GM19372 (cell line): ENCODE data around the gene PLXNB1.
"Not testable (repeated sequence)": the region's sequence is repeated elsewhere in the genome, so short reads cannot be mapped to it uniquely, and the experiment has no call there.

ENCODE experiments used
- ATAC-seq: cut with Tn5 transposase; IDR thresholded peaks from one replicate; pipeline ENCODE4 v1.9.1; 2021; ENCODE audit warnings: mild to moderate bottlenecking, low read depth, moderate library complexity; ENCODE audit not compliant: unreplicated experiment

PLXNB1 gene

GRCh38 chr3:48406443-48407431 is 23.1 kb downstream of the PLXNB1 start:
- ATAC-seq: no peak

- ATAC-seq: no peak
Observed at GRCh38 chr3:48405971-48406370, 23.9 kb downstream of the PLXNB1 start.

- ATAC-seq: no peak
Observed at GRCh38 chr3:48405343-48405881, 24.5 kb downstream of the PLXNB1 start.

- no peak for ATAC-seq
Observed at GRCh38 chr3:48404440-48405342, 25.2 kb downstream of the PLXNB1 start.

GRCh38 chr3:48403533-48404439 is 26.1 kb downstream of the PLXNB1 start:
- ATAC-seq: no peak

- no peak for ATAC-seq
Observed at GRCh38 chr3:48402907-48403306, 27.0 kb downstream of the PLXNB1 start.

GRCh38 chr3:48402281-48402732 is 27.6 kb downstream of the PLXNB1 start:
- ATAC-seq: no peak

- ATAC-seq: not testable (repeated sequence)
Observed at GRCh38 chr3:48401434-48401901, 28.4 kb downstream of the PLXNB1 start.

- ATAC-seq: no peak
Observed at GRCh38 chr3:48400824-48401433, 29.0 kb downstream of the PLXNB1 start.

- no peak for ATAC-seq
Observed at GRCh38 chr3:48399387-48400172, 30.3 kb downstream of the PLXNB1 start.

GRCh38 chr3:48398701-48399386 is 31.0 kb downstream of the PLXNB1 start:
- no peak for ATAC-seq

- no peak for ATAC-seq
Observed at GRCh38 chr3:48397767-48398681, 31.9 kb downstream of the PLXNB1 start.

GRCh38 chr3:48395714-48396113 is 34.2 kb downstream of the PLXNB1 start:
- no peak for ATAC-seq

- ATAC-seq: no peak
Observed at GRCh38 chr3:48394391-48394790, 35.5 kb downstream of the PLXNB1 start.

- no peak for ATAC-seq
Observed at GRCh38 chr3:48388966-48389365, 40.9 kb downstream of the PLXNB1 start.

- no peak for ATAC-seq
Observed at GRCh38 chr3:48387634-48388033, 42.3 kb downstream of the PLXNB1 start.
